GM06990 (cell line): Measurements from ENCODE around the gene NAT16.
A peak's percentile ranks its signal among the peaks of the same experiment; 100 is the strongest.
"Not testable (repeated sequence)": the region's sequence is repeated elsewhere in the genome, so short reads cannot be mapped to it uniquely, and the experiment has no call there.

Source experiments
- DNase-seq: peaks from one replicate; pipeline ENCODE4 v3.0.0-alpha.2; 2011; ENCODE audit not compliant: insufficient read length; ENCODE audit errors: extremely low read depth
- H3K27me3 ChIP-seq: replicated peaks from 2 replicates; pipeline ENCODE4 v1.6.0; 2011; ENCODE audit warnings: low read length; ENCODE audit not compliant: control insufficient read depth, insufficient read depth
- H3K36me3 ChIP-seq: 2 replicates; pipeline ENCODE4 v1.5.1; 2011; ENCODE audit warnings: low read length; ENCODE audit not compliant: control insufficient read depth, insufficient read depth
- H3K4me3 ChIP-seq: replicated peaks from 2 replicates; pipeline ENCODE4 v1.5.1; 2011; ENCODE audit warnings: low read depth, mild to moderate bottlenecking, control low read depth, low read length
- CTCF ChIP-seq: IDR thresholded peaks from 2 replicates; pipeline ENCODE4 v1.5.1; 2011; ENCODE audit warnings: low read length, control low read depth, mild to moderate bottlenecking, inconsistent platforms; ENCODE audit not compliant: insufficient read depth, poor library complexity, severe bottlenecking

Gene NAT16

GRCh38 chr7:101124376-101125056 lies 55.6 kb downstream of the NAT16 start:
- DNase-seq: no peak
- no peak overlapping the region for H3K4me3 ChIP-seq
- TF ChIP-seq CTCF: no peak
- no peaks in the 10 kb centered on the region for H3K36me3 ChIP-seq
- H3K27me3 ChIP-seq: no peaks in the 10 kb centered on the region; the same call in 1 of the 2 replicates

- TF ChIP-seq CTCF: no peak
- Histone ChIP-seq H3K36me3 (no peaks in the 10 kb centered on the region), H3K27me3 (no peaks in the 10 kb centered on the region; the same call in 1 of the 2 replicates), H3K4me3 (no peak overlapping the region)
- no peak for DNase-seq
Measured at GRCh38 chr7:101123703-101124068, 56.4 kb downstream of the NAT16 start.

- H3K27me3 ChIP-seq: no peaks in the 10 kb centered on the region; the same call in 1 of the 2 replicates
- H3K36me3 ChIP-seq: no peaks in the 10 kb centered on the region
- H3K4me3 ChIP-seq: no peak overlapping the region
Measured at GRCh38 chr7:101122933-101123702, 57.0 kb downstream of the NAT16 start.

GRCh38 chr7:101121991-101122932 lies 57.8 kb downstream of the NAT16 start:
- TF ChIP-seq CTCF: no peak
- no peaks in the 10 kb centered on the region for H3K36me3 ChIP-seq
- H3K27me3 ChIP-seq: no peaks in the 10 kb centered on the region; the same call in 1 of the 2 replicates
- H3K4me3 ChIP-seq: peak overlapping the region; percentile 56
- no peak for DNase-seq

More at GRCh38 chr7:101122933-101123702, 57.0 kb downstream of the NAT16 start:
- no peak for DNase-seq
- no peak for TF ChIP-seq CTCF

- H3K36me3 ChIP-seq, DNase-seq, H3K27me3 ChIP-seq: not testable (repeated sequence)
- peak overlapping the region; percentile 56; the same call in 1 of the 2 replicates for H3K4me3 ChIP-seq
Measured at GRCh38 chr7:101121631-101121990, 58.5 kb downstream of the NAT16 start.
